Amniotic stem cell (primary cell): Measurements from ENCODE around the gene HMGN5.

ENCODE experiments used
- DNase-seq: peaks from one replicate; lab custom pipeline; 2025; lab: John Stamatoyannopoulos, UW

Gene HMGN5

DNA sequence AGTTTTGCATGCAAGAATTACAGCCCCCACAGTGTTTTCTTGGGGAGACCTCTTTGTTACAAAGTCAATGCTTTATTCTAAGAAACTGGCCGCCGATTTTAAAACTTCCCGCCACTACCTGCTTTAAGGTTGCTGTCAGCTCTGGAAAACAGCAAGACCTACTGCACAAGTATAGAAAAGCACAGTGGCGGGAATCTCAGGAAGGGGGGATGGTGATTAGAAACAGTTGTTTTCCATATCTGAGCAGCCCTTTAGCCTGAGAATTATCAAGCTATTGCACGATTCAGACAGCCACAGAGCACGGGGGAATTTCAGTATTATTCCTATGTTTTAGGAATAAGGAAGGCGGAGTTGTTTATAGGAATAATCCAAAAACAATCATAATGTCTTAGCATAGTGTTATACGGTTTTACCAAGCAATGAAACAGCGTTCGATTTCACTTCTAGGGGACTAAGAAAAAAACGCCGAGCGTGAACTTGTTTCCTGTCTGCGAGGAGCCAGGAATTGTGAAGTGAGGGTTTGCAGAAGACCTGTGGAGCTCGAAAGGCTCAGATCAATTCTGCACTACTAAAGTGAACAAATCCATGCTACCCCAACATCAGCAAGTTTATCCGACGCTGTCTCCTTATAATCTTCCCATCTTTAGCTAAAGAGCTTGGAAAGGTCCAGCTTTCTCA is 81.3 kb downstream of the HMGN5 start:
- no peak for DNase-seq

GRCh38 chrX:81114757-81115156 is 87.0 kb downstream of the HMGN5 start:
- DNase-seq: no peak

GRCh38 chrX:81110286-81110685 is 91.4 kb downstream of the HMGN5 start:
- no peak for DNase-seq

- DNase-seq: no peak
Measured at GRCh38 chrX:81082649-81083048, 119.1 kb downstream of the HMGN5 start.
